Fibroblast of upper back skin (primary cell): Measurements from ENCODE around the gene PHF20.
"Not testable (repeated sequence)": the region's sequence is repeated elsewhere in the genome, so short reads cannot be mapped to it uniquely, and the experiment has no call there.

Experiments
- DNase-seq: peaks from one replicate; pipeline ENCODE4 v3.0.0-alpha.2; 2013

Gene PHF20

GRCh38 chr20:35942243-35942642, 170.4 kb downstream of the PHF20 start:
- no peak for DNase-seq

GRCh38 chr20:35947489-35947888, 175.7 kb downstream of the PHF20 start:
- no peak for DNase-seq

- DNase-seq = peak; percentile 10
Measured at GRCh38 chr20:35947907-35948306, 176.1 kb downstream of the PHF20 start.

- no peak for DNase-seq
Measured at GRCh38 chr20:35950093-35950492, 178.3 kb downstream of the PHF20 start.

- DNase-seq = not testable (repeated sequence)
Measured at GRCh38 chr20:35952080-35952479, 180.3 kb downstream of the PHF20 start.

- peak; percentile 18 for DNase-seq
Measured at GRCh38 chr20:35952480-35953386, 180.9 kb downstream of the PHF20 start.

GRCh38 chr20:35953387-35954199, 181.8 kb downstream of the PHF20 start:
- DNase-seq = peak; percentile 16

GRCh38 chr20:35954200-35954906, 182.5 kb downstream of the PHF20 start, which contains the start of gene SCAND1:
SCAND1 (minus strand) TSS chr20:35954502; CDS start chr20:35954284, 218 bp downstream.
- peak; percentile 95 for DNase-seq

- DNase-seq = peak; percentile 26
Measured at GRCh38 chr20:35954907-35955251, 183.1 kb downstream of the PHF20 start.

- no peak for DNase-seq
Measured at GRCh38 chr20:35956616-35957015, 184.8 kb downstream of the PHF20 start.

GRCh38 chr20:35959291-35959690, 187.5 kb downstream of the PHF20 start:
- DNase-seq = not testable (repeated sequence)

- DNase-seq = no peak
Measured at GRCh38 chr20:35963878-35964277, 192.1 kb downstream of the PHF20 start.

- no peak for DNase-seq
Measured at GRCh38 chr20:35967979-35968640, 196.3 kb downstream of the PHF20 start, which contains the start of gene CNBD2. CNBD2 (plus strand) TSS chr20:35968590; CDS start chr20:35968763, 173 bp downstream.

- no peak for DNase-seq
Measured at GRCh38 chr20:35968930-35969329, 197.1 kb downstream of the PHF20 start.

- no peak for DNase-seq
Measured at GRCh38 chr20:35971981-35972380, 200.2 kb downstream of the PHF20 start.

- DNase-seq = no peak
Measured at GRCh38 chr20:35972462-35972861, 200.6 kb downstream of the PHF20 start.

GRCh38 chr20:35974256-35974655, 202.4 kb downstream of the PHF20 start:
- DNase-seq = no peak

- no peak for DNase-seq
Measured at GRCh38 chr20:35975576-35976373, 204.0 kb downstream of the PHF20 start.

- DNase-seq = no peak
Measured at GRCh38 chr20:35978041-35978513, 206.3 kb downstream of the PHF20 start.

- DNase-seq = no peak
Measured at GRCh38 chr20:35979544-35979943, 207.7 kb downstream of the PHF20 start.

- no peak for DNase-seq
Measured at GRCh38 chr20:35981969-35982368, 210.2 kb downstream of the PHF20 start.
